DOHH2 (cell line): ENCODE data around the gene SPOCK1.
"Not testable (repeated sequence)": the region's sequence is repeated elsewhere in the genome, so short reads cannot be mapped to it uniquely, and the experiment has no call there.

Experiments used
- H3F3A ChIP-seq: fragments of 200-600 bp; sonication (generic), shearing (Covaris generic); 2 replicates; pipeline ENCODE4 v1.6.0; 2016; ENCODE audit warnings: antibody characterized with exemption, mild to moderate bottlenecking; ENCODE audit not compliant: control insufficient read depth, insufficient read depth
- H3K27ac ChIP-seq: fragments of 200-600 bp; sonication (generic); 2 replicates; pipeline ENCODE4 v1.5.1; 2014; ENCODE audit warnings: low read depth, mild to moderate bottlenecking, low read length, moderate library complexity
- H3K27me3 ChIP-seq: fragments of 200-600 bp; sonication (generic); 2 replicates; pipeline ENCODE4 v1.6.1; 2014; ENCODE audit warnings: mild to moderate bottlenecking, low read length, mixed read lengths; ENCODE audit not compliant: control insufficient read depth
- H3K36me3 ChIP-seq: fragments of 200-600 bp; sonication (generic); 2 replicates; pipeline ENCODE4 v1.6.1; 2014; ENCODE audit warnings: mild to moderate bottlenecking, low read length, moderate library complexity, mixed read lengths; ENCODE audit not compliant: control insufficient read depth
- H3K4me1 ChIP-seq: fragments of 200-600 bp; sonication (generic); 2 replicates; pipeline ENCODE4 v1.6.1; 2014; ENCODE audit warnings: mild to moderate bottlenecking, low read length, mixed read lengths; ENCODE audit not compliant: control insufficient read depth
- H3K4me2 ChIP-seq: fragments of 200-600 bp; sonication (generic); 2 replicates; pipeline ENCODE4 v1.6.0; 2014; ENCODE audit warnings: mild to moderate bottlenecking, low read length, moderate library complexity
- H3K4me3 ChIP-seq: fragments of 200-600 bp; sonication (generic); 2 replicates; pipeline ENCODE4 v1.5.1; 2014; ENCODE audit warnings: mild to moderate bottlenecking, low read length, mixed read lengths
- H3K79me2 ChIP-seq: fragments of 200-600 bp; sonication (generic); 2 replicates; pipeline ENCODE4 v1.6.1; 2014; ENCODE audit warnings: mild to moderate bottlenecking, low read length, mixed read lengths; ENCODE audit not compliant: control insufficient read depth
- H3K9me2 ChIP-seq: fragments of 200-600 bp; sonication (generic); replicated peaks from 2 replicates; pipeline ENCODE4 v1.6.1; 2014; ENCODE audit warnings: mild to moderate bottlenecking, low read length, mixed read lengths; ENCODE audit not compliant: control insufficient read depth
- H3K9me3 ChIP-seq: fragments of 200-600 bp; sonication (generic); 2 replicates; pipeline ENCODE4 v1.6.1; 2014; ENCODE audit warnings: antibody characterized with exemption, low read length, mixed read lengths; ENCODE audit not compliant: control insufficient read depth, insufficient read depth
- H4K20me1 ChIP-seq: fragments of 200-600 bp; sonication (generic); 2 replicates; pipeline ENCODE4 v1.6.0; 2014; ENCODE audit warnings: low read depth, mild to moderate bottlenecking, antibody characterized with exemption, low read length, moderate library complexity; ENCODE audit not compliant: control insufficient read depth, insufficient read depth
- CTCF ChIP-seq: fragments of 200-600 bp; sonication (generic); IDR thresholded peaks from one replicate; pipeline ENCODE4 v1.5.1; 2014; ENCODE audit warnings: antibody characterized with exemption, mild to moderate bottlenecking, low read depth, low read length; ENCODE audit not compliant: poor library complexity, severe bottlenecking
- EZH2phosphoT487 ChIP-seq: fragments of 200-600 bp; sonication (generic); IDR thresholded peaks from 2 replicates; pipeline ENCODE4 v1.6.1; 2017; ENCODE audit warnings: borderline replicate concordance, mild to moderate bottlenecking, antibody characterized with exemption, low read length, moderate library complexity, mixed read lengths

Gene SPOCK1

GRCh38 chr5:137234973-137235943, 263.9 kb downstream of the SPOCK1 start:
- no peaks in the 10 kb centered on the region for H3K36me3 ChIP-seq
- no peak overlapping the region for H3K4me3 ChIP-seq
- H3K79me2 ChIP-seq: no peaks in the 10 kb centered on the region
- no peak overlapping the region for H3K27ac ChIP-seq
- TF ChIP-seq EZH2phosphoT487: no peak
- no peak for TF ChIP-seq CTCF
- no peaks in the 10 kb centered on the region; the same call in 1 of the 2 replicates for H3K27me3 ChIP-seq
- no peaks in the 10 kb centered on the region for H3K4me1 ChIP-seq
- no peaks in the 10 kb centered on the region for H4K20me1 ChIP-seq
- H3K9me3 ChIP-seq: no peaks in the 10 kb centered on the region
- H3K4me2 ChIP-seq: no peak overlapping the region
- H3K9me2 ChIP-seq: no peaks in the 10 kb centered on the region
- H3F3A ChIP-seq: no peaks in the 10 kb centered on the region

- TF ChIP-seq EZH2phosphoT487: no peak
- no peak overlapping the region for H3K27ac ChIP-seq
Measured at GRCh38 chr5:137233726-137234125, 265.4 kb downstream of the SPOCK1 start.

GRCh38 chr5:137233304-137233703, 265.8 kb downstream of the SPOCK1 start:
- H3K4me3 ChIP-seq, H3K27ac ChIP-seq, H3K36me3 ChIP-seq, H3F3A ChIP-seq, H3K79me2 ChIP-seq, H3K9me3 ChIP-seq, H3K27me3 ChIP-seq, H3K4me1 ChIP-seq, H4K20me1 ChIP-seq, H3K4me2 ChIP-seq, H3K9me2 ChIP-seq: not testable (repeated sequence)

More at GRCh38 chr5:137233726-137234125, 265.4 kb downstream of the SPOCK1 start:
- no peaks in the 10 kb centered on the region for H3K79me2 ChIP-seq
- no peaks in the 10 kb centered on the region for H3K27me3 ChIP-seq
- no peaks in the 10 kb centered on the region for H3F3A ChIP-seq
- no peaks in the 10 kb centered on the region for H3K36me3 ChIP-seq
- H3K9me2 ChIP-seq: no peaks in the 10 kb centered on the region
- H3K4me2 ChIP-seq: no peak overlapping the region
- H3K9me3 ChIP-seq: no peaks in the 10 kb centered on the region
- H3K4me3 ChIP-seq: no peak overlapping the region
- no peaks in the 10 kb centered on the region for H4K20me1 ChIP-seq
- no peaks in the 10 kb centered on the region for H3K4me1 ChIP-seq

- no peak overlapping the region for H3K27ac ChIP-seq
- H3K4me3 ChIP-seq: no peak overlapping the region
- H3K4me1 ChIP-seq: no peaks in the 10 kb centered on the region
- H3K36me3 ChIP-seq: no peaks in the 10 kb centered on the region
- no peaks in the 10 kb centered on the region for H3F3A ChIP-seq
- H3K4me2 ChIP-seq: no peak overlapping the region
- no peaks in the 10 kb centered on the region for H4K20me1 ChIP-seq
- H3K9me2 ChIP-seq: no peaks in the 10 kb centered on the region
- TF ChIP-seq CTCF: no peak
- no peak for TF ChIP-seq EZH2phosphoT487
- H3K27me3 ChIP-seq: no peaks in the 10 kb centered on the region
- no peaks in the 10 kb centered on the region for H3K79me2 ChIP-seq
- H3K9me3 ChIP-seq: no peaks in the 10 kb centered on the region
Measured at GRCh38 chr5:137231540-137231939, 267.6 kb downstream of the SPOCK1 start.
